HepG2 (cell line): Measurements from ENCODE around the gene GPD1. TPM values are rescaled to one million over a fixed set of nuclear protein-coding genes. Genes with fewer than 3 reads are reported as not detected.

ENCODE experiments used
- ATAC-seq: fragments of 200-7000 bp; cut with Tn5 transposase; 3 replicates; pipeline ENCODE4 v1.9.1; 2020; ENCODE audit warnings: mild to moderate bottlenecking, moderate library complexity
- BruUV-seq: library from RNA; stranded (reverse); fragments of 400-500 nt; replicated peaks from 2 replicates; lab custom pipeline; 2021; lab: Mats Ljungman, UMichigan
- CTCF ChIA-PET: fragments of 300-600 bp; formaldehyde crosslinking; extraction: SDS; loops from one replicate; lab custom pipeline; 2021; ENCODE audit warnings: low total read pairs, inconsistent platforms, low intra/inter-chr PET ratio; lab: Yijun Ruan, JAX
- POLR2A ChIA-PET: fragments of 350-600 bp; sonication (Branson Sonifier 250); formaldehyde crosslinking; loops from one replicate; lab custom pipeline; 2020; ENCODE audit warnings: antibody characterized with exemption, inconsistent platforms; lab: Yijun Ruan, JAX
- DNase-seq: peaks from one replicate; pipeline ENCODE4 v3.0.0-alpha.2; 2015; ENCODE audit warnings: low spot score
- FAIRE-seq: peaks from 3 replicates; lab custom pipeline; 2011; peaks lifted over from hg19 to GRCh38; lab: Jason Lieb, UNC
- H2AFZ ChIP-seq: one replicate; pipeline ENCODE4 v1.6.1; 2011; ENCODE audit warnings: low read length, inconsistent platforms
- H3K27ac ChIP-seq: fragments of 300-600 bp; 3 replicates; pipeline ENCODE4 v1.8.0; 2011; ENCODE audit warnings: mixed run types, mild to moderate bottlenecking, mixed read lengths, low read length, inconsistent platforms; ENCODE audit not compliant: insufficient read depth; ENCODE audit errors: extremely low read length
- H3K27me3 ChIP-seq, 2 experiments: fragments of 200-600 bp in 1 of 2; 2 replicates in 1 of 2; 3 replicates in 1 of 2; pipeline versions ENCODE4 v1.6.0 to v1.8.0; 2011; ENCODE audit warnings: low read length in 2 of 2, mild to moderate bottlenecking in 2 of 2, moderate library complexity in 2 of 2, inconsistent platforms in 1 of 2; ENCODE audit not compliant: insufficient read depth in 2 of 2, control insufficient read depth in 1 of 2
- H3K36me3 ChIP-seq, 2 experiments: fragments of 200-600 bp in 1 of 2; replicated peaks in 1 of 2; 2 replicates in 1 of 2; 3 replicates in 1 of 2; pipeline versions ENCODE4 v1.5.1 to v1.8.0; 2011; ENCODE audit warnings: low read length in 2 of 2, inconsistent platforms in 1 of 2; ENCODE audit not compliant: insufficient read depth in 2 of 2, control insufficient read depth in 1 of 2
- H3K4me1 ChIP-seq: 2 replicates; pipeline ENCODE4 v1.5.1; 2012; ENCODE audit warnings: low read length, inconsistent platforms; ENCODE audit not compliant: insufficient read depth
- H3K4me2 ChIP-seq: 2 replicates; pipeline ENCODE4 v1.6.0; 2011; ENCODE audit warnings: low read depth, low read length, inconsistent platforms
- H3K4me3 ChIP-seq, 3 experiments: fragments of 200-600 bp in 1 of 3; sonication (generic), shearing (Covaris generic) in 1 of 3; replicated peaks in 1 of 3; 2 replicates each; pipeline ENCODE4 v1.5.1; 2011 to 2016; ENCODE audit warnings: low read length in 3 of 3, inconsistent platforms in 2 of 3, low read depth in 2 of 3, mild to moderate bottlenecking in 2 of 3, control low read depth in 1 of 3, mixed read lengths in 1 of 3; ENCODE audit not compliant: insufficient read depth in 1 of 3
- H3K79me2 ChIP-seq: one replicate; pipeline ENCODE4 v1.6.1; 2011; ENCODE audit warnings: low read length, inconsistent platforms; ENCODE audit not compliant: insufficient read depth
- H3K9ac ChIP-seq: 2 replicates; pipeline ENCODE4 v1.6.0; 2011; ENCODE audit warnings: mild to moderate bottlenecking, low read depth, low read length, inconsistent platforms; ENCODE audit not compliant: insufficient read depth
- H3K9me3 ChIP-seq: 2 replicates; pipeline ENCODE4 v1.5.1; 2012; ENCODE audit warnings: mild to moderate bottlenecking, low read length
- H4K20me1 ChIP-seq: 2 replicates; pipeline ENCODE4 v1.6.0; 2011; ENCODE audit warnings: inconsistent platforms, mild to moderate bottlenecking, low read length, moderate library complexity; ENCODE audit not compliant: insufficient read depth
- CC2D1A ChIP-seq: sonication (generic); formaldehyde crosslinking; IDR thresholded peaks from 2 replicates; pipeline ENCODE4 v1.8.1; 2023; ENCODE audit warnings: mild to moderate bottlenecking, missing genetic modification reagents
- DBP ChIP-seq: sonication (generic); formaldehyde crosslinking; IDR thresholded peaks from 2 replicates; pipeline ENCODE4 v1.4.0; 2020; ENCODE audit warnings: missing genetic modification reagents; ENCODE audit errors: not compliant biosample characterization
- ELF4 ChIP-seq: sonication (generic); formaldehyde crosslinking; IDR thresholded peaks from 2 replicates; pipeline ENCODE4 v1.5.0; 2020; ENCODE audit warnings: missing genetic modification reagents, mild to moderate bottlenecking, moderate library complexity, borderline replicate concordance
- GTF2F1 ChIP-seq: fragments of 150-350 bp; IDR thresholded peaks from 2 replicates; pipeline ENCODE4 v1.6.1; 2014; ENCODE audit warnings: low read length
- MBD4 ChIP-seq: IDR thresholded peaks from 2 replicates; pipeline ENCODE4 v1.6.1; 2012; ENCODE audit warnings: low read length, inconsistent platforms, borderline replicate concordance
- SMYD3 ChIP-seq: sonication (generic); formaldehyde crosslinking; IDR thresholded peaks from 2 replicates; pipeline ENCODE4 v1.8.1; 2023; ENCODE audit warnings: mild to moderate bottlenecking, missing genetic modification reagents
- ZNF138 ChIP-seq: sonication (generic); formaldehyde crosslinking; IDR thresholded peaks from 2 replicates; pipeline ENCODE4 v1.5.0; 2020; ENCODE audit warnings: mild to moderate bottlenecking, low read depth, missing genetic modification reagents
- ZNF225 ChIP-seq: sonication (generic); formaldehyde crosslinking; IDR thresholded peaks from 2 replicates; pipeline ENCODE4 v1.4.0; 2020; ENCODE audit warnings: mild to moderate bottlenecking, missing genetic modification reagents
- ZNF550 ChIP-seq: sonication (generic); formaldehyde crosslinking; IDR thresholded peaks from 2 replicates; pipeline ENCODE4 v1.4.0; 2020; ENCODE audit warnings: mild to moderate bottlenecking, missing genetic modification reagents, borderline replicate concordance
- WGBS: methylation state at CpG from one replicate; pipeline ENCODE4 v1.1.6; 2017; ENCODE audit warnings: low lambda C conversion rate; 5-methylcytosine and 5-hydroxymethylcytosine counted together
- in situ Hi-C: cut with HindIII; loops from 2 replicates; pipeline ENCODE4 v1.10.0; 2017; ENCODE audit warnings: low pct_unique_long_range_greater_than_20kb; ENCODE audit not compliant: extremely low pct_ligation_motif_present
- intact Hi-C: fragments of 100-400 bp; cut with micrococcal nuclease; formaldehyde crosslinking; loops from one replicate; pipeline ENCODE4 v1.10.0; 2022; ENCODE audit not compliant: unreplicated experiment
- polyA plus RNA-seq, 8 experiments: library from polyadenylated mRNA; depleted of rRNA in 3 of 8; stranded (reverse) in 7 of 8; unstranded in 1 of 8; fragments of >200 nt; fragmentation: Illumina TruSeq in 4 of 8; extraction: Trizol in 4 of 8; gene quantifications; 2 replicates each; pipeline versions ENCODE4 v1.2.1 to v1.2.3, GENCODE V29; 2011 to 2016; ENCODE audit warnings: low read depth in 4 of 8, missing spikeins in 1 of 8, mixed read lengths in 1 of 8; ENCODE audit not compliant: insufficient read depth in 1 of 8
- total RNA-seq, 5 experiments: library from RNA; depleted of rRNA; stranded (reverse); fragments of >200 nt; fragmentation: Illumina TruSeq; extraction: Trizol; gene quantifications; 2 replicates each; pipeline ENCODE4 v1.2.3, GENCODE V29; 2016; ENCODE audit warnings: low read depth in 1 of 5
- TF ChIP-seq, protein P1 (sequence below): IDR thresholded peaks from 2 replicates; pipeline ENCODE4 v1.6.1; 2016

GPD1 gene
- total and polyA plus RNA-seq, 2 of the 13 experiments (the other 11 are each of a cell fraction or from before 2014, with no cell fraction given), result 3.7 to 30.6 TPM

- CTCF ChIA-PET, result no interaction called here
- Histone ChIP-seq H3K4me1 (no peaks in the 10 kb centered on the region), H2AFZ (no peak overlapping the region), H3K36me3 (peaks cover under 1 to 22% of the 10 kb centered on the region in 2 experiments; a peak in 2 of 5 replicates), H3K27me3 (no peaks in the 10 kb centered on the region), H3K9me3 (no peaks in the 10 kb centered on the region)
- BruUV-seq, result no TSS peak
- in situ Hi-C loops, result no loop called here
- ATAC-seq, result no peak
- TF ChIP-seq MBD4, result no peak
- TF ChIP-seq SMYD3 (CRISPR knock-in tag), result no peak
- TF ChIP-seq DBP (CRISPR knock-in tag), result no peak
- TF ChIP-seq, protein P1, sequence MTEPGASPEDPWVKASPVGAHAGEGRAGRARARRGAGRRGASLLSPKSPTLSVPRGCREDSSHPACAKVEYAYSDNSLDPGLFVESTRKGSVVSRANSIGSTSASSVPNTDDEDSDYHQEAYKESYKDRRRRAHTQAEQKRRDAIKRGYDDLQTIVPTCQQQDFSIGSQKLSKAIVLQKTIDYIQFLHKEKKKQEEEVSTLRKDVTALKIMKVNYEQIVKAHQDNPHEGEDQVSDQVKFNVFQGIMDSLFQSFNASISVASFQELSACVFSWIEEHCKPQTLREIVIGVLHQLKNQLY (CRISPR knock-in tag), result no peak
- TF ChIP-seq CC2D1A (CRISPR knock-in tag), result no peak
- no peak for TF ChIP-seq ZNF550
- TF ChIP-seq, all 625 proteins: peak for 0
- Histone ChIP-seq H4K20me1 (no peaks in the 10 kb centered on the region), H3K4me2 (no peak overlapping the region), H3K27ac (no peak overlapping the region), H3K79me2 (no peaks in the 10 kb centered on the region), H3K9ac (no peak overlapping the region), H3K4me3 (no peak overlapping the region)
- FAIRE-seq (no peak), DNase-seq (no peak)
- 88% methylated on average over 1 of the region's 2 CpGs for WGBS
- intact Hi-C loops, result no loop called here
- POLR2A ChIA-PET, result interaction anchor here (1.7 to 3.3 kb wide), 2 partner anchors 11 to 12 kb away, joined by 9 to 16 read pairs; partner anchors contain the start of gene COX14
These were observed 19.4 kb downstream of the GPD1 start for GRCh38 chr12:50123203-50123602.

- in situ Hi-C loops (loop anchor here (5.0 kb wide), 1 partner anchor 50 kb away; no protein-coding TSS in a partner anchor), intact Hi-C loops (no loop called here)
- CTCF ChIA-PET, result no interaction called here
- ATAC-seq (no peak), DNase-seq (no peak), FAIRE-seq (no peak)
- H3K4me3 ChIP-seq, result no peak overlapping the region
- no peak overlapping the region for H3K4me2 ChIP-seq
- H3K27me3 ChIP-seq, result no peaks in the 10 kb centered on the region
- H3K27ac ChIP-seq, result no peak overlapping the region
- POLR2A ChIA-PET, result interaction anchor here (0.7 to 1.3 kb wide), 3 partner anchors 16 to 46 kb away, joined by 3 to 4 read pairs (median 4); partner anchors contain the start of gene CERS5
- BruUV-seq, result no TSS peak
- no peaks in the 10 kb centered on the region for H3K9me3 ChIP-seq
- no peak overlapping the region for H2AFZ ChIP-seq
- TF ChIP-seq ZNF225 (CRISPR knock-in tag) (no peak), GTF2F1 (no peak), ELF4 (no peak), ZNF138 (CRISPR knock-in tag) (no peak)
- WGBS, result 96% methylated on average over 2 of the region's 2 CpGs
- H3K36me3 ChIP-seq, result peaks cover 7 to 26% of the 10 kb centered on the region in 2 experiments; a peak in 3 of 5 replicates
- H3K79me2 ChIP-seq, result no peaks in the 10 kb centered on the region
- no peak overlapping the region for H3K9ac ChIP-seq
- no peaks in the 10 kb centered on the region for H4K20me1 ChIP-seq
- no peaks in the 10 kb centered on the region for H3K4me1 ChIP-seq
These were observed 23.7 kb downstream of the GPD1 start for GRCh38 chr12:50127546-50127945.
